C4-2B (cell line): ENCODE results near the gene TMEM178B.

Experiments
- H3K27ac ChIP-seq: fragments of 450-650 bp; 2 replicates; pipeline ENCODE4 v1.5.1; 2017
- CTCF ChIP-seq: fragments of 450-650 bp; conservative IDR thresholded peaks from 2 replicates; pipeline ENCODE4 v1.5.1; 2017; ENCODE audit warnings: mild to moderate bottlenecking
- ZFX ChIP-seq: fragments of 450-650 bp; IDR thresholded peaks from 2 replicates; pipeline ENCODE4 v1.6.1; 2017

TMEM178B gene

GRCh38 chr7:141358386-141358785, 284.5 kb downstream of the TMEM178B start:
- no peak overlapping the region for H3K27ac ChIP-seq
- TF ChIP-seq CTCF (no peak), ZFX (no peak)

DNA sequence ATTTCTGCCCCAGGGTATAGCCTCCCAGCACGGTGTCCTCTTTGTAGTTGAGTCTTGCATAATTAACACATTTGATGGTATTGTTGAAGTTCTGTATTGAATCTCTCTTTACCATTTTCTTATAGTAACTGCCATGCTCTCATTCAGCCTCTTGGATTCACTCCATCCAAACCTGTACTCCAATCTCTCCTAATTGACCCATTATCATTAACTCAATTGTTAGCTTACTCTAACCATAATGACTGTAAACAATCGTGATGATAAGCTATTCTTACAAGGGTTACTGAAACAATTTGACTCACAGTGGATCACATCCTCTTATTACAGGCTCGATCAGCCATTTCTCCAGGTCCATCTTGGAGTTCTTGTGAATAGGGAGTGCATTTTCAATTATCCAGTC, 285.4 kb downstream of the TMEM178B start:
- H3K27ac ChIP-seq: no peak overlapping the region
- TF ChIP-seq CTCF (no peak), ZFX (no peak)

GRCh38 chr7:141359740-141360415, 286.0 kb downstream of the TMEM178B start:
- TF ChIP-seq CTCF (no peak), ZFX (no peak)
- H3K27ac ChIP-seq: no peak overlapping the region

- H3K27ac ChIP-seq: no peak overlapping the region
- TF ChIP-seq ZFX (no peak), CTCF (no peak)
These were observed 286.5 kb downstream of the TMEM178B start for GRCh38 chr7:141360416-141360760.

- TF ChIP-seq ZFX: no peak
- TF ChIP-seq CTCF: no peak
- H3K27ac ChIP-seq: no peak overlapping the region
These were observed 286.9 kb downstream of the TMEM178B start for GRCh38 chr7:141360803-141361202.

GRCh38 chr7:141361479-141361878, 287.6 kb downstream of the TMEM178B start:
- no peak overlapping the region for H3K27ac ChIP-seq
- no peak for TF ChIP-seq ZFX
- TF ChIP-seq CTCF: no peak

GRCh38 chr7:141361960-141362359, 288.1 kb downstream of the TMEM178B start:
- no peak for TF ChIP-seq CTCF
- TF ChIP-seq ZFX: no peak
- H3K27ac ChIP-seq: no peak overlapping the region
